Upper lobe of left lung (tissue), 6 donors: ENCODE results near the gene CLSTN1. TPM values are rescaled to one million over a fixed set of nuclear protein-coding genes. Genes with fewer than 3 reads are reported as not detected.

ENCODE experiments used
- ATAC-seq, 2 donors: fragments of 200-7000 bp; cut with Tn5 transposase; one replicate each; pipeline ENCODE4 v1.9.1; 2022; ENCODE audit warnings: mild to moderate bottlenecking in 2 of 2, moderate library complexity in 2 of 2; ENCODE audit not compliant: low FRiP score in 2 of 2
- DNase-seq, 2 donors: peaks; one replicate each; pipeline ENCODE4 v3.0.0-alpha.2; 2019 to 2020
- H3K27ac ChIP-seq, 4 donors: fragments of 200-600 bp; sonication (generic); one replicate each; pipeline ENCODE4 v1.5.1; 2016 to 2019
- H3K27me3 ChIP-seq, 4 donors: fragments of 200-600 bp; sonication (generic); one replicate each; pipeline ENCODE4 v1.5.1; 2017 to 2019
- H3K36me3 ChIP-seq, 4 donors: fragments of 200-600 bp; sonication (generic); one replicate each; pipeline ENCODE4 v1.5.1; 2016 to 2019
- H3K4me1 ChIP-seq, 4 donors: fragments of 200-600 bp; sonication (generic); one replicate each; pipeline ENCODE4 v1.5.1; 2018 to 2019
- H3K4me3 ChIP-seq, 4 donors: fragments of 200-600 bp; sonication (generic); one replicate each; pipeline ENCODE4 v1.5.1; 2017 to 2019; ENCODE audit warnings: mild to moderate bottlenecking in 2 of 4, moderate library complexity in 1 of 4
- H3K9me3 ChIP-seq, 4 donors: fragments of 200-600 bp; sonication (generic); one replicate each; pipeline ENCODE4 v1.5.1; 2018 to 2019
- CTCF ChIP-seq, 6 experiments: fragments of 450-650 bp in 4 of 6; fragments of 200-600 bp in 2 of 6; sonication (generic) in 2 of 6; IDR thresholded peaks; one replicate each; pipeline ENCODE4 v1.5.1; 2016 to 2019; ENCODE audit warnings: antibody characterized with exemption in 6 of 6
- EP300 ChIP-seq, 4 donors: sonication (generic); formaldehyde crosslinking; IDR thresholded peaks; one replicate each; pipeline ENCODE4 v1.5.1; 2017; ENCODE audit warnings: antibody characterized with exemption in 4 of 4, control low read depth in 2 of 4
- POLR2A ChIP-seq, 4 donors: fragments of 450-650 bp; IDR thresholded peaks; one replicate each; pipeline ENCODE4 v1.5.1; 2016 to 2017; ENCODE audit warnings: antibody characterized with exemption in 4 of 4, mild to moderate bottlenecking in 2 of 4
- POLR2AphosphoS5 ChIP-seq, 2 donors: sonication (generic); formaldehyde crosslinking; IDR thresholded peaks; one replicate each; pipeline ENCODE4 v1.5.1; 2017; ENCODE audit warnings: antibody characterized with exemption in 2 of 2
- WGBS, 2 donors: methylation state at CpG; one replicate each; pipeline ENCODE4 v1.1.5; 2017 to 2018; 5-methylcytosine and 5-hydroxymethylcytosine counted together
- total RNA-seq, 6 donors: library from RNA; depleted of rRNA in 4 of 6; stranded (reverse); fragments of >200 nt in 4 of 6; gene quantifications; one replicate each; pipeline versions ENCODE4 v1.1.0 to v1.2.1, GENCODE V29; 2016 to 2021
- donor health status: DM: no; HTN: no; CAD: no; lungs with moderate emphysema.
- donor health status: DM: no; HTN: yes; CAD: no; lungs with severe emphysema.

Gene CLSTN1
- total RNA-seq, 6 donors from 2014 or later: 35.6 to 82.7 (median 59.5) TPM

GRCh38 chr1:9731561-9731960, 92.2 kb downstream of the CLSTN1 start:
- peaks cover 36 to 99% (median 87%) of the 10 kb centered on the region in 4 donors for H3K36me3 ChIP-seq
- no peaks in the 10 kb centered on the region for H3K9me3 ChIP-seq
- ATAC-seq (no peak), DNase-seq (peak in 1 of 2 donors; percentile 68)
- peaks cover 0 to 5% (median 0%) of the 10 kb centered on the region in 4 donors for H3K4me1 ChIP-seq
- no peak overlapping the region for H3K27ac ChIP-seq
- WGBS, 2 donors: 92 to 93% methylated on average over 18 of the region's 18 CpGs
- H3K27me3 ChIP-seq: no peaks in the 10 kb centered on the region
- H3K4me3 ChIP-seq: no peak overlapping the region
- TF ChIP-seq CTCF (IDR thresholded peaks at IDR 0.05): no peak
- TF ChIP-seq EP300 (IDR thresholded peaks at IDR 0.05): no peak
- TF ChIP-seq POLR2A (IDR thresholded peaks at IDR 0.05): no peak
- TF ChIP-seq POLR2AphosphoS5 (IDR thresholded peaks at IDR 0.05): no peak

- Histone ChIP-seq H3K36me3 (peaks cover 36 to 96% (median 85%) of the 10 kb centered on the region in 4 donors), H3K4me3 (no peak overlapping the region), H3K27me3 (no peaks in the 10 kb centered on the region), H3K9me3 (no peaks in the 10 kb centered on the region), H3K4me1 (peaks cover 0 to 5% (median 0%) of the 10 kb centered on the region in 4 donors), H3K27ac (peak overlapping the region in 3 of 4 donors; percentile 35 to 65 (median 54))
- no peak for TF ChIP-seq POLR2AphosphoS5 (IDR thresholded peaks at IDR 0.05)
- TF ChIP-seq CTCF (IDR thresholded peaks at IDR 0.05): no peak
- TF ChIP-seq EP300 (IDR thresholded peaks at IDR 0.05): no peak
- no peak for TF ChIP-seq POLR2A (IDR thresholded peaks at IDR 0.05)
- DNase-seq: peak in 1 of 2 donors; percentile 68
- ATAC-seq: no peak
- 96 to 97% methylated on average over 20 to 31 of the region's 31 CpGs for WGBS, 2 donors
Observed at GRCh38 chr1:9731051-9731537, 92.7 kb downstream of the CLSTN1 start.

- peak; percentile 80 to 86 for DNase-seq
- peak; percentile 69 to 79 for ATAC-seq
- Histone ChIP-seq H3K36me3 (peaks cover 36 to 90% (median 78%) of the 10 kb centered on the region in 4 donors), H3K4me3 (no peak overlapping the region), H3K27me3 (no peaks in the 10 kb centered on the region), H3K9me3 (no peaks in the 10 kb centered on the region), H3K4me1 (peaks cover 0 to 5% (median 0%) of the 10 kb centered on the region in 4 donors), H3K27ac (peak overlapping the region in 3 of 4 donors; percentile 35 to 65 (median 54))
- 81 to 82% methylated on average over 42 to 45 of the region's 45 CpGs for WGBS, 2 donors
- TF ChIP-seq CTCF (IDR thresholded peaks at IDR 0.05): no peak
- peak in 1 of 2 donors; percentile 29 for TF ChIP-seq POLR2AphosphoS5 (IDR thresholded peaks at IDR 0.05)
- peak in 1 of 4 donors; percentile 52 for TF ChIP-seq POLR2A (IDR thresholded peaks at IDR 0.05)
Observed at GRCh38 chr1:9730096-9730901, 93.5 kb downstream of the CLSTN1 start.

- Histone ChIP-seq H3K4me3 (no peak overlapping the region), H3K4me1 (peaks cover 0 to 5% (median 0%) of the 10 kb centered on the region in 4 donors), H3K9me3 (no peaks in the 10 kb centered on the region), H3K36me3 (peaks cover 33 to 87% (median 73%) of the 10 kb centered on the region in 4 donors), H3K27me3 (no peaks in the 10 kb centered on the region), H3K27ac (peak overlapping the region in 1 of 4 donors; percentile 26)
- 86 to 89% methylated on average over 7 to 12 of the region's 12 CpGs for WGBS, 2 donors
- no peak for TF ChIP-seq CTCF (IDR thresholded peaks at IDR 0.05)
- TF ChIP-seq POLR2A (IDR thresholded peaks at IDR 0.05): no peak
- no peak for TF ChIP-seq EP300 (IDR thresholded peaks at IDR 0.05)
- TF ChIP-seq POLR2AphosphoS5 (IDR thresholded peaks at IDR 0.05): no peak
- ATAC-seq (no peak), DNase-seq (no peak)
Observed at GRCh38 chr1:9729523-9729922, 94.2 kb downstream of the CLSTN1 start.
